ENCODE data around the gene LAMB4.

DNA sequence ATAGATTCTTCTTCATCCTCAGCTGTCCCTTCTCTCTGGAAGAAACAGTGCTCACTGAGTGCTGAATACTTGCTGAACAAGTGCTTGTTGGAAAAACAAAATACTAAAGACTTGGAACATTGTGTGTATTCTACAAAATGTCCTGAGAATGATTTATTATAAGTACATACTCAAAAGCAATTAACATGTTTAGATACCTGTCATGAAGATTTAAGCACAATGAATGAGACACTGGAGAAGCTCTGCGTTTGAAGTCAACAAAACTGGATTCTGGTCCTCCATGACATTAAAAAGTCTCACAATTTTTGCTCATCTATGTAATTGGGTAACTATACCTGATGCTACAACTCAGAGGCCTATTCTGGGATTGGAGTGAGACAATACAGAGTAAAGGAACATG lies 92.4 kb downstream of the LAMB4 start:
- TF ChIP-seq CTCF (IDR thresholded peaks at IDR 0.05) (no peak), POLR2A (IDR thresholded peaks at IDR 0.05) (no peak)
